Stimulated activated CD8-positive, alpha-beta memory T cell treated with anti-CD3 and anti-CD28 coated beads, Interleukin-12 subunit alpha, Interleukin-12 subunit beta, amount 100 ng/mL, for 1 hour (primary cell): ENCODE results near the gene ALOX12.

Experiments
- DNase-seq: peaks from one replicate; pipeline ENCODE4 v3.0.0-alpha.2; 2020; ENCODE audit warnings: low read depth

Gene ALOX12

DNA sequence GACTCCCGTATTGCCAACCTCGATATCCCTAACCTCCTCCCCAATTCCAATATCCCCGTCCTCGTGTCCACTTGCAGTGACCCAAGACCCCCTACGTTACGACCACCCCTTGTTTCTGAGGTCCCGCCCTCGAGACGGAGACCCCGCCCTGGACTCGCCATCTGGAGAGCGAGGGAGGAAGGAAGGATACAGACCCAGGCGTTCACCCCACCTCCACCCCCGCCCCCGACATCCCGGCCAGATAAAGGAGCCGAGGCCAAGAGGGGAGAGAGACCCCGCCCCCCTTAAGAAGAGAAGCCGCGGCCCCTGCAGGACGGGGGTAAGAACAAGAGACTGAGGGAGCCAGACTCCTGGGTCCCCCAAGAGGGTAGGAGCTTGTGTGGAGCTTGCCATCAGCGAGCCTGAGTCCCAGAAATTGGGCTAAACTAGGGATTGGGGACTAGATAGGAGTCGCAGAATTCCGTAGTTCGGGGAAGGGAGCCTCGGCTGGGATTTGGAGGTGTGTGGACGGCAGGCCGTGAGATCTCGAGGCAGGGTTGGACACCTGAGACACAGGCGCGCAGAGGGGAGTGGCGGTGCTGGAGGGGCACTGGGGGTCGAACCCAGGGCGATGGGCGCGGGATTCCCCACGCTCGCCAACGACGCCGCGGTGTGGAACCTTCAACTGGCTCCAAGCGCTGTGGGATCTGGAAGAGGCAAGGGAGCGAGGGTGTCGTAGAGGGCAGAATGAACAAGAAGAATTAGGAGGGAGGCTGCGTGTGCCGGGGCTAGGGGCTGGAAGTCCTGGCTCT, 27.1 kb downstream of the ALOX12 start, which contains the start of gene BCL6B:
BCL6B (plus strand) TSS at position 270 of the 791 bp plus-strand sequence. CDS start 622 bp downstream, outside the sequence.
- no peak for DNase-seq

DNA sequence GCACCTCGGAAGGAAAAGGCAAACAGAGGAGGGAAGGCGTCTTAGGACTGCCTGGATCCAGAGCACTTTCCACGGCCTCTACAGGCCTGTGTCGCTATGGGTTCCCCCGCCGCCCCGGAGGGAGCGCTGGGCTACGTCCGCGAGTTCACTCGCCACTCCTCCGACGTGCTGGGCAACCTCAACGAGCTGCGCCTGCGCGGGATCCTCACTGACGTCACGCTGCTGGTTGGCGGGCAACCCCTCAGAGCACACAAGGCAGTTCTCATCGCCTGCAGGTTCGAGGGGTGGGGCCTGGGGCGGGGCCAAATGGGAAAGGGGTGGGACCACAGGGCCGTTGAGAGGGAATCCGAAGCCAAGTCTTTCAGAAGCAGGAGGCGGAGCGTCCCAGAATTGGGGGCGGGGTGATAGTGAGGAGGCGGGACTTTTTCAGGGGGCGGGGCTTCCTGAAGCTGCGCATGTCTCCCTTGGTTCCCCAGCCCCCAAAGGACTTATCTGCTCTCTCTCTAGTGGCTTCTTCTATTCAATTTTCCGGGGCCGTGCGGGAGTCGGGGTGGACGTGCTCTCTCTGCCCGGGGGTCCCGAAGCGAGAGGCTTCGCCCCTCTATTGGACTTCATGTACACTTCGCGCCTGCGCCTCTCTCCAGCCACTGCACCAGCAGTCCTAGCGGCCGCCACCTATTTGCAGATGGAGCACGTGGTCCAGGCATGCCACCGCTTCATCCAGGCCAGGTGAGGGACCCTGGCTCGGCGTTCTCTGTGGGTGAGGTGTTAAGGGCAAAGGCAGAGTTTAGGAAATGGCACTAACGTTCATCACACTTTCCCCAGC, 27.9 kb downstream of the ALOX12 start:
- peak; percentile 85 for DNase-seq

DNA sequence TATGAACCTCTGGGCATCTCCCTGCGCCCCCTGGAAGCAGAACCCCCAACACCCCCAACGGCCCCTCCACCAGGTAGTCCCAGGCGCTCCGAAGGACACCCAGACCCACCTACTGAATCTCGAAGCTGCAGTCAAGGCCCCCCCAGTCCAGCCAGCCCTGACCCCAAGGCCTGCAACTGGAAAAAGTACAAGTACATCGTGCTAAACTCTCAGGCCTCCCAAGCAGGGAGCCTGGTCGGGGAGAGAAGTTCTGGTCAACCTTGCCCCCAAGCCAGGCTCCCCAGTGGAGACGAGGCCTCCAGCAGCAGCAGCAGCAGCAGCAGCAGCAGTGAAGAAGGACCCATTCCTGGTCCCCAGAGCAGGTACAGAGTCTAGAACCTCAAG, 28.5 kb downstream of the ALOX12 start:
- DNase-seq, result no peak

DNA sequence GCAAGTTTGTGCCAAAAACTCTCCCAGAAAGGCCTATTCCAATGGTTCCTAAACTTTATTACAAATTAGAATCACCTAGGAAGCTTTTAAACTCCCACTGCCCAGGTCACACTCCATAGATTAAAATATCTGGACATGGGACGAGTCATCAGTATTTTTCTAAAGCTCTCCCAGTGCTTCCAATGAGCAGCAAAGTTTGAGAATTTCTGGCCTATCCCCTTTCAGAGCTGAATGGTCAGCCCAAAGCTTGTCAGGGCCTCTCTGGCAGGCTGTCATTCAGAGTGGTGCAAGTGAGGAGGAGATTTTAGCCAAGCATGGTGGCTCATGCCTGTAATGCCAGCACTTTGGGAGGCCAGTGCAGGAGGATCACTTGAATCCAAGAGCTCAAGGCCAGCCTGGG, 29.4 kb downstream of the ALOX12 start:
- DNase-seq, result no peak

DNA sequence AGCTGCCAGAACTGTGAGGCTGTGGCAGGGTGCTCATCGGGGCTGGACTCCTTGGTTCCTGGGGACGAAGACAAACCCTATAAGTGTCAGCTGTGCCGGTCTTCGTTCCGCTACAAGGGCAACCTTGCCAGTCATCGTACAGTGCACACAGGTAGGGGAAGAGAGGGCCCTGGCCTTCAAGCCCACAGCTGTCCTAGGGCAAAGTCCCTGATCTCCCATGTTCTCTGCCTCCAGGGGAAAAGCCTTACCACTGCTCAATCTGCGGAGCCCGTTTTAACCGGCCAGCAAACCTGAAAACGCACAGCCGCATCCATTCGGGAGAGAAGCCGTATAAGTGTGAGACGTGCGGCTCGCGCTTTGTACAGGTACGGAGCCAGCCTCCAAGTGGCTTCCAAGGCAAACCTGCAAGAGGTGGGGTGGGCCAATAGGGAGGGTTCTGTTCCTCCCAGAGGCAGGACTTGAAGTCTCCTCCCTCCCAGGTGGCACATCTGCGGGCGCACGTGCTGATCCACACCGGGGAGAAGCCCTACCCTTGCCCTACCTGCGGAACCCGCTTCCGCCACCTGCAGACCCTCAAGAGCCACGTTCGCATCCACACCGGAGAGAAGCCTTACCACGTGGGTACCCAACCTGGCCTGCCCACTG, 30.7 kb downstream of the ALOX12 start:
- no peak for DNase-seq

DNA sequence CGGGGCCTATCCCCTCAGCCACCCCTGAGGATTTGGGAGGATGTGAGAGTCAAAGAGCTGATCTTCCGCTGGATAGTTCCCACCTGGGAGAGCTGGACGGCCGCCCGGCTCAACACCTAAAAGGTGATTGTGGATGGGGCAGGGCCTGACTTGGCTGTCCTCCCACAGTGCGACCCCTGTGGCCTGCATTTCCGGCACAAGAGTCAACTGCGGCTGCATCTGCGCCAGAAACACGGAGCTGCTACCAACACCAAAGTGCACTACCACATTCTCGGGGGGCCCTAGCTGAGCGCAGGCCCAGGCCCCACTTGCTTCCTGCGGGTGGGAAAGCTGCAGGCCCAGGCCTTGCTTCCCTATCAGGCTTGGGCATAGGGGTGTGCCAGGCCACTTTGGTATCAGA, 31.5 kb downstream of the ALOX12 start:
- DNase-seq, result no peak

DNA sequence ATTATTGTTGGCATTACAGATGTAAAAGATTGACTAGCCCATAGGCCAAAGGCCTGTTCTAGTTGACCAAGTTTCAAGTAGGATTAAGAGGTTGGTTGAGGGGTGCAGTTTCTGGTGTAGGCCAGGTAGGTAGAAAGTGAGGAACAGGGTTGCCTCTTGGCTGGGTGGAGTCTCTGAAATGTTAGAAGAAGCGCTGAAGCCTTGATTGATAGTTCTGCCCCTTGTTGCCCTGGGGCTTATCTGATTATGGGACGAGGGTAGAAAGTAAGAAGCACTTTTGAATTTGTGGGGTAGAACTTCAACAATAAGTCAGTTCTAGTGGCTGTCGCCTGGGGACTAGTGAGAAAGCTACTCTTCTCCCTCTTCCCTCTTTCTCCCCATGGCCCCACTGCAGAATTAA, 33.2 kb downstream of the ALOX12 start:
- DNase-seq, result no peak

DNA sequence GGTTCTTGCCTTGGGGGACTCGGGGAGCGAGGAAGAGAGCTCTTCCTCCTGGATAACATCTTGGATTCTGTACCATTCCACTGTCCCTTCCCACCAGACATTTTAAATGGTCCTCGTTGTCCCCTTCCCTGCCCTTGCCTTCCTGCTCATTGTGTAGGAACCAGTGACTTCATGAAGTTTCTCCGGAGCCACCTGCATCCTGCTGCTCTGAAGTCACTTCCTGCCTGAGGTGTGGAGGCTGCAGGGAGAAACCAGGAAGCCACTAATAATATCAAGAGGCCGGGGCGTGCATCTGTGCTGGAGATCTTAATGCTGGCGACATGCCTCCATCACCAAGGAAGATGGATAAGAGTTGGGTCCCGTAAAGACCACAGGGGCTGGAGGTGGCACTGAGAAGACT, 33.8 kb downstream of the ALOX12 start:
- DNase-seq, result no peak

DNA sequence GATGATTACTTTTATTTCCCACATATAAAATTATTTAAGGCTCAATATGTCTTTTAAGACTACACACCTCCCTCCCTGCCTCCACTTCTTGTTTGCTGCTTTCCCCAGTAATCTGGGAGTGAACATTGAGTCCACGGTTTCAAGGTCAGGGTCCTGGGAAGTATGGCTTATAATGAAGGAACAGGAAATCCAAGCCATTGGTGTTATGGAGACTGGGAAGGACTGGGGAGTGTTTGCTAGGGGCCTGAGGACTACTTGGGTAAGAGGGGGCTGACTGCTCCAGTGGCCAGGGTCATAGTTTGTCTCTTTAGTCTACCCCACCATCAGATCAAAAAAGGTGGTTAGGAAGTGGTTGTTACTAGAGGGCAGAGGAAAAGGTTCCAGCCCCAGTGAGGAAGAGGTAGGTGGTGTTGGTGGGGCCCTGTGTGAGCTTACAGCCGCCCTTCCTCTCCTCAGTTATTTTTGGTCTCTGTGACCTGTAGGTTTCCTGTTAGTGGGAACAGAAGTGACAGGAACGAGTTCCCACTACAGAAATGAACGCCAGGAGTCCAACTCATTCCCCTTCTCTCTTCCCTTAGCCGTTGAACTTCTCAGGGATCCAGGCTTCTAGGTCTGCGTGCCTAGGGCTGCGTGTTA, 39.2 kb downstream of the ALOX12 start:
- DNase-seq, result no peak

DNA sequence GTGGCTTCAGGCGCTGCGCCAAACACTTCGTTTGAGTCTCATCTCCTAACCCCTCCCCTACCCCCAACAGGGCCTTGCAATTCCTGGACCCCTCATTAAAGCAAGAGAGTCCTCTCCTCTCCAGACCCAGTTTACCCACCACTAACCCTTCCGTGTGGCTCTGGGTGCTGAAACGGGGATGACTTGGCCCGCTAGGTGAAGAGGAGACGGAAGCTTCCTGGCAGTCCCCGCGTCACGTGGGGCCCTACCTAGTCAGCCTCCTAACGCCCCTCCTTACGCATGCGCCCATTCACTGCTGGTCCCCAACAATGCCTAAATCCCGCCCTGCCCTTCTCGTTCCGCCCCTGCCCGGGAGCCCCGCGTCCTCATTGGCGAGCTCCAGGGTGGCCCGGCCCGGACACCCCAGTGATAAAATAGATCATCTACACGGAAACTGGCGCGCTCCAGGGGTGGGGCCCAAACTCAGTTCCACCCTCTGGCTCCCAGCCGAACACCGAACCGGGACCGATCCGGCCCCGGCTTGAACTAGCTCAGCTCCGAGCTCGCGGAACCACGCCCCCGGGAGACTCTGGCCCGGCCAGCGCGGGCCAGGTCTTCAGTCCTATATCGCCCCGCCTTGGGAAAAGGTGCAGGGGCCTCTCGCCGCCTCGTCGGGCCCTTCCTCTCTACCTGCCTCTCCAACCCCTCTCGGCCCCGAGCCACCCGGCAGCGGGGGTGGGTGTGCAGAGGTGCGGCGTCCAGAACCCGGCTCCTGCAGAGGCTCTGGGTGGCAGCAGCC, 39.9 kb downstream of the ALOX12 start, which contains the start of gene SLC16A13:
SLC16A13 (plus strand) TSS at position 425 of the 778 bp plus-strand sequence. CDS start 368 bp downstream, outside the sequence.
- DNase-seq, result peak; percentile 97

DNA sequence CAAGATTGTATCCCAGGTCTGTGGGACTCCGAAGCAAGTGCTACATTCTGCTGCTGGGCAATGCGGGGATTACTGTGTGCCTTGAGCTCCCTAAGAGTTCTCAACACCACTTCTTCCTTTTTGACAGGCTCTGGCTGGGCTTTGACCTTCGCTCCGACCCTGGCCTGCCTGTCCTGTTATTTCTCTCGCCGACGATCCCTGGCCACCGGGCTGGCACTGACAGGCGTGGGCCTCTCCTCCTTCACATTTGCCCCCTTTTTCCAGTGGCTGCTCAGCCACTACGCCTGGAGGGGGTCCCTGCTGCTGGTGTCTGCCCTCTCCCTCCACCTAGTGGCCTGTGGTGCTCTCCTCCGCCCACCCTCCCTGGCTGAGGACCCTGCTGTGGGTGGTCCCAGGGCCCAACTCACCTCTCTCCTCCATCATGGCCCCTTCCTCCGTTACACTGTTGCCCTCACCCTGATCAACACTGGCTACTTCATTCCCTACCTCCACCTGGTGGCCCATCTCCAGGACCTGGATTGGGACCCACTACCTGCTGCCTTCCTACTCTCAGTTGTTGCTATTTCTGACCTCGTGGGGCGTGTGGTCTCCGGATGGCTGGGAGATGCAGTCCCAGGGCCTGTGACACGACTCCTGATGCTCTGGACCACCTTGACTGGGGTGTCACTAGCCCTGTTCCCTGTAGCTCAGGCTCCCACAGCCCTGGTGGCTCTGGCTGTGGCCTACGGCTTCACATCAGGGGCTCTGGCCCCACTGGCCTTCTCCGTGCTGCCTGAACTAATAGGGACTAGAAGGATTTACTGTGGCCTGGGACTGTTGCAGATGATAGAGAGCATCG, 42.4 kb downstream of the ALOX12 start:
- no peak for DNase-seq

DNA sequence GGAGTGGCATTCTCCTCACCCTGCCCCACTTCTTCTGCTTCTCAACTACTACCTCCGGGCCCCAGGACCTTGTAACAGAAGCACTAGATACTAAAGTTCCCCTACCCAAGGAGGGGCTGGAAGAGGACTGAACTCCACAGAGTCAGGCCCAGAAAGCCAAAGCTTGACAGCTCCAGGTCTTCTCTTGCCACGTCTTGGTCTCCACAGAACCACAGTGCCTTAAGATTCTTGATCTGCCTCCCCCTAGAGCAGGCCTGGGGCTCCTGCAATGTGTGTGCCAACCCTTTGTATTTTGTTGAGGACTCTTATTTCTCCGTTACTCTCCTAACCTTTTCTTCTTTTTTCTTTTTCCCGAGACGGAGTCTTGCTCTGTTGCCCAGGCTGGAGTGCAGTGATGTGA, 44.0 kb downstream of the ALOX12 start:
- no peak for DNase-seq

DNA sequence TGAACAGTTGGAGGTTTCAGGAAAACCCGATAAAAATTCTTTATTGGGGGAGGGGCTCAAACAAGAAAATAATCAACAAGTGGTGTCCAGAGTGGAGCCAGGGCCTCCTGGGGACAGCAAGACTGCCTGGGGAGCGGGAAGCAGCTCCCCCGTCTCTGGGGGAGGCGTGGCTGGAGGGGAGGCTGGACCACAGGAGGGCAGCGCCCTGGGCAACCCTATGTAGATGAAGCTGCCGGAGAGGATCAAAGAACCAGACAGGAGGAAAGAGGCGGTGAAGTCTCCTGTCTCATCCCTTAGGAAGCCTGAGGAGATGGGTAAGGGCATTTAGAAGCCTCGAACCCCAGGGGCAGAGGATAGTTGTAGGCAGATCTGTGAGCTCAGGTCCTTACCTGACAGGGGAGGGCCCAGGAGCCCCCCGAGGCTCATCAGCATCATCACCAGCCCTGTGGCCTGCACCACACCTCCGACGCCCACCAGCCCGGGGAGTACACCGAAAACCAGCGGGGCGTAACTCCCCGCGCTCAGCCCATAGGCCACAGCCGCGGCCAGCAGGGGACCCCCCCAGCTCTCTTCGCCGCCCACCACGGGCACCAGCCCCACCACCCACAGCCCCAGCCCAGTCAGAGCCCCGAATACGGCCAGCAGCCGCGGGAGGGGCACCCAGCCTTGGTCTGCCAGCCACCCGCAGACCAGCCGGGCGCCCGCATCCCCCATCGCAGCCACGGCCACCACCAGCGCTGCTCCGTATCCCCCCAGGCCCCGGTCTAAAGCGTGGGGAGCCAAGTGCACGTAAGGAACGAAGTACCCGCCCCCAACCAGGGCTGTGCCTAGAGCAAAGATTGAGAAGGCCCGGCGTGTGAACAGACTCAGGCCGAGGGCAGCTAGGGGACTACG, 46.0 kb downstream of the ALOX12 start:
- DNase-seq, result no peak

DNA sequence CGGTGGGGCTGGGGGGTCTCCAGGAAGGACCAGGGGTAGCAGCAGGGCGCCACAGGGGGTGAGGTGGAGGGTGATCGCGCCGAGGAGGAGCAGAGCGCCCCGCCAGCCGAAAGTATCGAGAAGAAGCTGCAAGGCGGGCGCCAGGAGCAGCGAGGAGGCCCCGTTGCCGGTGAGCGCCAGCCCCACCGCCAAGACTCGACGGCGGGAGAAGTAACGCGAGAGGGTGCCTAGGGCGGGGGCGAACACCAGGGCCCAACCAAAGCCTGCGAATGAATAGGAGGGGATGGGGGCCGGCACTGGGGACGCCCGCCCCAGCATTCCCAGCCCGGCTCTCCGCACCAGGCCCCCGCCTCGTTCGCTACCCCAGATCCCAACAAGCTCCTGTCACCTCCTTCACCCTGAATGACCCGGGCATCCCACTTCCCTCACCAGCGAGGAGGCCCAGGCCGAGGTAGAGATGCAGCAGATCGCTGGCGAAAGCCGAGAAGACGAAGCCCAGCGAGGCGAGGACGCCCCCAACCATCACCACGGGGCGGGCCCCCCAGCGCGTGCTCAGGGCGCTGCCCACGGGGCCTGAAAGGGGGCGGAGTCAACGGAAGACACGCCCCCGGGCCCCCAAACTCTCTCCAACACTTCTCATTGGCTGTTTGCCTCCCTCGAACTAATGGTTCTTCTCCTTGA, 46.8 kb downstream of the ALOX12 start:
- DNase-seq, result no peak

DNA sequence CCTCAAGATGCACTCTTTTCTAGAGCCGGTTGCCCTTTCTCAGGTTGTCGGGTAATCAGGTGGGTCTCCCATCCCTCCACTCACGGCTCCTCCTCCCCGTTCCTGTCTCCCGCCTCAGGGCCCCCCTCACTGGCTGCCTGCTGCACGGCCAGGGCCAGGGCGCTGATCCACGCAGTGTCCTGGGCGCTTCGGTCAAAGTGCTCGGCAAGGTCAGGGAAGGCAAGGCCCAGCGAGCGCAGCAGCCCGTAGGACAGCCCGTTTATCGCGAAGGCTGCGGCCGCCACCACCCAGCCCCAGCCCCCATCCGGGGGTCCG, 47.3 kb downstream of the ALOX12 start:
- no peak for DNase-seq

DNA sequence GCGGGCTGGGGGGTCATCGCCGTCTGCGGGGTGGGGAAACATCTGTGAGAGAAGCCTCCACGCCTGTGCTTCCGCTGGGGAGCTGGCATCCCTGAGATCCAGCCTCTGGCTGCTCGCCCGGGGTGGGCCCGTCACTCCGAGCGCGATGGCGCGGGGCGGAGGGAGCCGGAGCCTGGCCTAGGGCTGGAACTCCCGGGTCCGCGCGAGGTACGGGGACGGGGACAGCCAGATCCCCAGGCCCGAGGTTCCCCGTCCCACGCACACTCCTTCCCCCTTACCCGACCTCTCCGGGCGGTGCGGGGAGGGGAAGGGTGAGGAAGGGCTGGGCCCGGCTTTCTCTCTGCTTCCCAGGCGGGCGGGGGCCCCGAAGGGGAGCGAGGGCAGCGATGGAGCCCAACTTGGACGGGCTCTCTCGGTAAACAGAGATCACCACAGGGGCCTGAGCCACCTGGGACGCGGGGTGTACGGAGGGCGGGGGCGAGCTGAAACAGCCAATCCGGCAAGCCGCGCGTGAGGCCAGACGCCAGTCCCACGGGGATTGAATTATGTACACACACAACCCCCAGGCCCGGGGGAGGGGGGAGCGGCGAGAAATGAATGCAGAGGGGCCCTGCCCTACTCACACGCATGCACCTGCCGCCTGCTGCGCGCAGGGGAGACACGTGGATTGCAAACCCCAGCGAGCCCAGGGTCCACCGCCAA, 47.8 kb downstream of the ALOX12 start, which contains the start of gene SLC16A11:
SLC16A11 (minus strand) TSS at position 596 of the 702 bp plus-strand sequence; CDS start at position 17, 579 bp downstream.
- DNase-seq, result no peak

DNA sequence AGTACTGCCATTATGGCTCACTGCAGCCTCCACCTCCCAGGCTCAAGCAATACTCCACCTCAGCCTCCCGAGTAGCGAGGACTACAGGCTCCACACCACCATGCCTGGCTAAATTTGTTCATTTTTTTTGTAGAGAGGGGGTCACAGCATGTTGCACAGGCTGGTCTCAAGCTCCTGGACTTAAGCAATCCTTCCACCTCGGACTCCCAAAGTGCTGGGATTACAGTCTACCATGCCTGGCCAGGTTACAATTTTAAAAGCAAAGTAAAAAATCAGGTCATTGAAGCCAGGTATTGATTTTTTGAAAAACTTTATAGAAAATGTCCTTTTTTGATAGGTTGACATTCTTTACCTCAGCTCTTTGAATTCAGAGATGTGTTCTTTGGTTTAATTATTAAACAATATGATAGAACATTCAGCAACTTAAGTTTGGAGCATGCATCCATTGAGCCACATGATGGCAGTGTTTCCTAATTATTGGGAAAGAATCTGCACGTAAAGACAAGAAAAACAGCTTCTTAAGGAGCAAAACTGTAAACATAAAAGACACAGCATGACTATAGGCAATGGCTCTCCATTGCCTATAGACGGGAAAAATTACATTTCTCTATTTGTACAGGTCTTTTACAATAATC, 49.8 kb downstream of the ALOX12 start:
- DNase-seq, result peak; percentile 25
